Neural cell (in vitro differentiated cells): ENCODE data around the gene IKZF2.

Experiments
- EP300 ChIP-seq: fragments of 450-650 bp; conservative IDR thresholded peaks from 2 replicates; pipeline ENCODE4 v1.6.1; 2014; ENCODE audit warnings: antibody characterized with exemption, mild to moderate bottlenecking, moderate library complexity; ENCODE audit not compliant: poor library complexity, severe bottlenecking
- EZH2 ChIP-seq: fragments of 200-600, 300-800 bp; shearing (Covaris generic), sonication (generic); IDR thresholded peaks from 2 replicates; pipeline ENCODE4 v1.6.1; 2014; ENCODE audit warnings: antibody characterized with exemption, low read length, borderline replicate concordance, mild to moderate bottlenecking; ENCODE audit not compliant: insufficient read depth, poor library complexity, severe bottlenecking
- MXI1 ChIP-seq: fragments of 450-650 bp; conservative IDR thresholded peaks from 2 replicates; pipeline ENCODE4 v1.6.1; 2014; ENCODE audit warnings: antibody characterized with exemption, mild to moderate bottlenecking; ENCODE audit not compliant: poor library complexity, severe bottlenecking
- POLR2AphosphoS5 ChIP-seq: IDR thresholded peaks from 2 replicates; pipeline ENCODE4 v1.6.1; 2012
- RAD21 ChIP-seq: fragments of 450-650 bp; conservative IDR thresholded peaks from 2 replicates; pipeline ENCODE4 v1.6.1; 2014; ENCODE audit warnings: antibody characterized with exemption, mild to moderate bottlenecking, moderate library complexity
- SMC3 ChIP-seq: fragments of 450-650 bp; conservative IDR thresholded peaks from 2 replicates; pipeline ENCODE4 v1.6.1; 2014; ENCODE audit warnings: antibody characterized with exemption, mild to moderate bottlenecking, moderate library complexity; ENCODE audit not compliant: poor library complexity
- TF ChIP-seq, protein P1 (sequence below): fragments of 450-650 bp; IDR thresholded peaks from 2 replicates; pipeline ENCODE4 v1.5.1; 2014; ENCODE audit warnings: antibody characterized with exemption, mild to moderate bottlenecking, moderate library complexity; ENCODE audit not compliant: poor library complexity, severe bottlenecking
- TF ChIP-seq, protein P2 (sequence below): IDR thresholded peaks from 2 replicates; pipeline ENCODE4 v1.6.1; 2012; ENCODE audit warnings: borderline replicate concordance

DNA sequence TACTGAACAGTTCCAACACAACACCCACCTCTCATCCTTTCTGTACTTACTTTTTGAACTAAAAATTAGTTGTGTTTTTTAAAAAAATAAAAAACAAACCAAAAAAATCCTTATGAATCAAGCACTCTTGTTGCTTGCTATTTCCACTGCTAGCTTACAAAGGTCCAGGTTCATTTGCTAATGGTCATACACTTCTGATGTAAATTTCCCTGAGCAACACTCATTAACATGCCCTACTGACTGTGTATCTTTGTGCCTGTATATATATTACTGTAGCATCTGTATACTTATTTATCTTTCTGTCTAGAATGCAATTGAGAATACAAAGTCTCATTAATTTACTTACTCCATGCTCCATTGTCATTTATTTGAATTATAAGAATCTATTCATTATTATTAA, 30.3 kb upstream of the IKZF2 start:
- no peak for TF ChIP-seq SMC3
- TF ChIP-seq, protein P1, sequence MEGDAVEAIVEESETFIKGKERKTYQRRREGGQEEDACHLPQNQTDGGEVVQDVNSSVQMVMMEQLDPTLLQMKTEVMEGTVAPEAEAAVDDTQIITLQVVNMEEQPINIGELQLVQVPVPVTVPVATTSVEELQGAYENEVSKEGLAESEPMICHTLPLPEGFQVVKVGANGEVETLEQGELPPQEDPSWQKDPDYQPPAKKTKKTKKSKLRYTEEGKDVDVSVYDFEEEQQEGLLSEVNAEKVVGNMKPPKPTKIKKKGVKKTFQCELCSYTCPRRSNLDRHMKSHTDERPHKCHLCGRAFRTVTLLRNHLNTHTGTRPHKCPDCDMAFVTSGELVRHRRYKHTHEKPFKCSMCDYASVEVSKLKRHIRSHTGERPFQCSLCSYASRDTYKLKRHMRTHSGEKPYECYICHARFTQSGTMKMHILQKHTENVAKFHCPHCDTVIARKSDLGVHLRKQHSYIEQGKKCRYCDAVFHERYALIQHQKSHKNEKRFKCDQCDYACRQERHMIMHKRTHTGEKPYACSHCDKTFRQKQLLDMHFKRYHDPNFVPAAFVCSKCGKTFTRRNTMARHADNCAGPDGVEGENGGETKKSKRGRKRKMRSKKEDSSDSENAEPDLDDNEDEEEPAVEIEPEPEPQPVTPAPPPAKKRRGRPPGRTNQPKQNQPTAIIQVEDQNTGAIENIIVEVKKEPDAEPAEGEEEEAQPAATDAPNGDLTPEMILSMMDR = no peak
- no peak for TF ChIP-seq POLR2AphosphoS5
- TF ChIP-seq MXI1 = no peak
- no peak for TF ChIP-seq EP300
- TF ChIP-seq, protein P2, sequence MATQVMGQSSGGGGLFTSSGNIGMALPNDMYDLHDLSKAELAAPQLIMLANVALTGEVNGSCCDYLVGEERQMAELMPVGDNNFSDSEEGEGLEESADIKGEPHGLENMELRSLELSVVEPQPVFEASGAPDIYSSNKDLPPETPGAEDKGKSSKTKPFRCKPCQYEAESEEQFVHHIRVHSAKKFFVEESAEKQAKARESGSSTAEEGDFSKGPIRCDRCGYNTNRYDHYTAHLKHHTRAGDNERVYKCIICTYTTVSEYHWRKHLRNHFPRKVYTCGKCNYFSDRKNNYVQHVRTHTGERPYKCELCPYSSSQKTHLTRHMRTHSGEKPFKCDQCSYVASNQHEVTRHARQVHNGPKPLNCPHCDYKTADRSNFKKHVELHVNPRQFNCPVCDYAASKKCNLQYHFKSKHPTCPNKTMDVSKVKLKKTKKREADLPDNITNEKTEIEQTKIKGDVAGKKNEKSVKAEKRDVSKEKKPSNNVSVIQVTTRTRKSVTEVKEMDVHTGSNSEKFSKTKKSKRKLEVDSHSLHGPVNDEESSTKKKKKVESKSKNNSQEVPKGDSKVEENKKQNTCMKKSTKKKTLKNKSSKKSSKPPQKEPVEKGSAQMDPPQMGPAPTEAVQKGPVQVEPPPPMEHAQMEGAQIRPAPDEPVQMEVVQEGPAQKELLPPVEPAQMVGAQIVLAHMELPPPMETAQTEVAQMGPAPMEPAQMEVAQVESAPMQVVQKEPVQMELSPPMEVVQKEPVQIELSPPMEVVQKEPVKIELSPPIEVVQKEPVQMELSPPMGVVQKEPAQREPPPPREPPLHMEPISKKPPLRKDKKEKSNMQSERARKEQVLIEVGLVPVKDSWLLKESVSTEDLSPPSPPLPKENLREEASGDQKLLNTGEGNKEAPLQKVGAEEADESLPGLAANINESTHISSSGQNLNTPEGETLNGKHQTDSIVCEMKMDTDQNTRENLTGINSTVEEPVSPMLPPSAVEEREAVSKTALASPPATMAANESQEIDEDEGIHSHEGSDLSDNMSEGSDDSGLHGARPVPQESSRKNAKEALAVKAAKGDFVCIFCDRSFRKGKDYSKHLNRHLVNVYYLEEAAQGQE = no peak
- no peak for TF ChIP-seq EZH2
- TF ChIP-seq RAD21 = no peak
